HG03039 (cell line): ENCODE data around the gene LCORL.
A peak's percentile ranks its signal among the peaks of the same experiment; 100 is the strongest.

Experiments
- ATAC-seq: cut with Tn5 transposase; IDR thresholded peaks from one replicate; pipeline ENCODE4 v1.9.1; 2021; ENCODE audit warnings: mild to moderate bottlenecking, moderate library complexity; ENCODE audit not compliant: unreplicated experiment

LCORL gene

GRCh38 chr4:17939054-17939453, 82.5 kb downstream of the LCORL start:
- no peak for ATAC-seq

- ATAC-seq: no peak
These were observed 87.3 kb downstream of the LCORL start for GRCh38 chr4:17934286-17934685.

GRCh38 chr4:17933126-17933525, 88.4 kb downstream of the LCORL start:
- no peak for ATAC-seq

GRCh38 chr4:17932041-17932440, 89.5 kb downstream of the LCORL start:
- no peak for ATAC-seq

- no peak for ATAC-seq
These were observed 91.3 kb downstream of the LCORL start for GRCh38 chr4:17930256-17930655.

- no peak for ATAC-seq
These were observed 97.4 kb downstream of the LCORL start for GRCh38 chr4:17924189-17924588.

- ATAC-seq: no peak
These were observed 100.1 kb downstream of the LCORL start for GRCh38 chr4:17921451-17921850.

GRCh38 chr4:17920681-17921080, 100.9 kb downstream of the LCORL start:
- ATAC-seq: no peak

- ATAC-seq: no peak
These were observed 106.1 kb downstream of the LCORL start for GRCh38 chr4:17915439-17915838.

- ATAC-seq: no peak
These were observed 109.5 kb downstream of the LCORL start for GRCh38 chr4:17912011-17912410.

GRCh38 chr4:17911608-17912007, 109.9 kb downstream of the LCORL start:
- no peak for ATAC-seq

GRCh38 chr4:17898553-17899055, 123.0 kb downstream of the LCORL start:
- no peak for ATAC-seq

GRCh38 chr4:17895481-17895880, 126.1 kb downstream of the LCORL start:
- no peak for ATAC-seq

- ATAC-seq: no peak
These were observed 127.1 kb downstream of the LCORL start for GRCh38 chr4:17894421-17894820.

GRCh38 chr4:17889692-17890091, 131.9 kb downstream of the LCORL start:
- no peak for ATAC-seq

GRCh38 chr4:17884511-17884910, 137.0 kb downstream of the LCORL start:
- no peak for ATAC-seq

GRCh38 chr4:17884063-17884462, 137.5 kb downstream of the LCORL start:
- ATAC-seq: no peak

- no peak for ATAC-seq
These were observed 143.9 kb downstream of the LCORL start for GRCh38 chr4:17877661-17878060.

GRCh38 chr4:17876943-17877342, 144.6 kb downstream of the LCORL start:
- ATAC-seq: no peak

GRCh38 chr4:17875402-17876070, 146.0 kb downstream of the LCORL start:
- ATAC-seq: peak; percentile 93

- no peak for ATAC-seq
These were observed 152.2 kb downstream of the LCORL start for GRCh38 chr4:17869327-17869726.

- no peak for ATAC-seq
These were observed 154.3 kb downstream of the LCORL start for GRCh38 chr4:17867276-17867675.

GRCh38 chr4:17866810-17867209, 154.7 kb downstream of the LCORL start:
- ATAC-seq: no peak
